DLD1 (cell line): ENCODE measurements around the gene FRMD5.
"Not testable (repeated sequence)": the region's sequence is repeated elsewhere in the genome, so short reads cannot be mapped to it uniquely, and the experiment has no call there.

Experiments
- in situ Hi-C: cut with HindIII; loops from 2 replicates; pipeline ENCODE4 v1.10.0; 2017; ENCODE audit warnings: low sequenced_read_pairs

The FRMD5 gene

GRCh38 chr15:43873651-43874050 is 321.4 kb downstream of the FRMD5 start:
- in situ Hi-C loops = no loop called here

GRCh38 chr15:43872416-43873020 is 322.6 kb downstream of the FRMD5 start:
- in situ Hi-C loops = no loop called here

GRCh38 chr15:43871835-43872234 is 323.2 kb downstream of the FRMD5 start:
- in situ Hi-C loops = no loop called here

GRCh38 chr15:43868406-43868805 is 326.7 kb downstream of the FRMD5 start:
- in situ Hi-C loops = no loop called here

GRCh38 chr15:43867096-43867495 is 328.0 kb downstream of the FRMD5 start:
- in situ Hi-C loops = no loop called here

- in situ Hi-C loops = not testable (repeated sequence)
Observed at GRCh38 chr15:43866636-43867035, 328.4 kb downstream of the FRMD5 start.

GRCh38 chr15:43859546-43859945 is 335.5 kb downstream of the FRMD5 start:
- in situ Hi-C loops = no loop called here

- in situ Hi-C loops = no loop called here
Observed at GRCh38 chr15:43854801-43855200, 340.3 kb downstream of the FRMD5 start.

GRCh38 chr15:43852607-43853006 is 342.5 kb downstream of the FRMD5 start:
- in situ Hi-C loops = no loop called here

GRCh38 chr15:43851251-43851650 is 343.8 kb downstream of the FRMD5 start:
- in situ Hi-C loops = no loop called here

- in situ Hi-C loops = no loop called here
Observed at GRCh38 chr15:43845421-43845820, 349.6 kb downstream of the FRMD5 start.

GRCh38 chr15:43832485-43832884 is 362.6 kb downstream of the FRMD5 start:
- in situ Hi-C loops = not testable (repeated sequence)

GRCh38 chr15:43831519-43832052 is 363.5 kb downstream of the FRMD5 start:
- in situ Hi-C loops = not testable (repeated sequence)

- in situ Hi-C loops = not testable (repeated sequence)
Observed at GRCh38 chr15:43830691-43831275, 364.3 kb downstream of the FRMD5 start.

GRCh38 chr15:43829951-43830540 is 365.0 kb downstream of the FRMD5 start:
- in situ Hi-C loops = not testable (repeated sequence)

- in situ Hi-C loops = no loop called here
Observed at GRCh38 chr15:43828061-43828657, 366.9 kb downstream of the FRMD5 start.

GRCh38 chr15:43826508-43827341 is 368.3 kb downstream of the FRMD5 start, which contains the start of gene WDR76:
Gene WDR76 (plus strand): TSS chr15:43827002. CDS start chr15:43827033, 31 bp downstream.
- in situ Hi-C loops = no loop called here

- in situ Hi-C loops = no loop called here
Observed at GRCh38 chr15:43826029-43826507, 369.0 kb downstream of the FRMD5 start.

GRCh38 chr15:43825305-43825704 is 369.8 kb downstream of the FRMD5 start:
- in situ Hi-C loops = not testable (repeated sequence)
